B cell (primary cell): ENCODE results near the gene TMPRSS9. TPM values are rescaled to one million over a fixed set of nuclear protein-coding genes. Genes with fewer than 3 reads are reported as not detected.

ENCODE experiments used
- ATAC-seq: fragments of 200-7000 bp; cut with Tn5 transposase; one replicate; pipeline ENCODE4 v1.10.0; 2021; ENCODE audit warnings: low read depth, mild to moderate bottlenecking, moderate number of reproducible peaks, moderate library complexity
- CTCF ChIA-PET: fragments of 350-600 bp; sonication (Branson Sonifier 250); formaldehyde crosslinking; loops from one replicate; lab custom pipeline; 2021; ENCODE audit warnings: antibody characterized with exemption, inconsistent platforms; lab: Charles Lee
- POLR2A ChIA-PET: fragments of 350-600 bp; sonication (Branson Sonifier 250); formaldehyde crosslinking; loops from one replicate; lab custom pipeline; 2021; ENCODE audit warnings: antibody characterized with exemption; lab: Charles Lee
- DNase-seq: peaks from one replicate; pipeline ENCODE4 v3.0.0; 2013
- H2AFZ ChIP-seq: 2 replicates; pipeline ENCODE4 v1.6.1; 2012; ENCODE audit warnings: mild to moderate bottlenecking, low read depth, low read length; ENCODE audit not compliant: insufficient read depth, poor library complexity, severe bottlenecking
- H3K27ac ChIP-seq, 2 donors: 1 replicate in 1 of 2; 2 replicates in 1 of 2; pipeline ENCODE4 v1.5.1; 2012 to 2013; ENCODE audit warnings: low read length in 2 of 2, mild to moderate bottlenecking in 2 of 2, moderate library complexity in 1 of 2
- H3K27me3 ChIP-seq, 4 experiments: fragments of 200-600 bp in 1 of 4; sonication (generic) in 1 of 4; replicated peaks in 1 of 4; 1 replicate in 2 of 4; 2 replicates in 2 of 4; pipeline versions ENCODE4 v1.6.1 to v1.7.0; 2013 to 2016; ENCODE audit warnings: low read length in 3 of 4, mild to moderate bottlenecking in 2 of 4, mixed read lengths in 1 of 4, moderate library complexity in 1 of 4; ENCODE audit not compliant: insufficient read depth in 4 of 4, control insufficient read depth in 3 of 4; ENCODE audit errors: control extremely low read depth in 1 of 4
- H3K36me3 ChIP-seq, 2 experiments: replicated peaks in 1 of 2; 1 replicate in 1 of 2; 2 replicates in 1 of 2; pipeline versions ENCODE4 v1.6.1 to v1.7.1; 2013; ENCODE audit warnings: low read length in 1 of 2; ENCODE audit not compliant: insufficient read depth in 2 of 2, control insufficient read depth in 1 of 2; ENCODE audit errors: control extremely low read depth in 1 of 2, extremely low read depth in 1 of 2
- H3K4me1 ChIP-seq, 2 donors: fragments of 200-600 bp in 1 of 2; sonication (generic) in 1 of 2; 1 replicate in 1 of 2; 2 replicates in 1 of 2; pipeline versions ENCODE4 v1.5.1 to v1.6.1; 2013 to 2017; ENCODE audit warnings: low read length in 2 of 2; ENCODE audit not compliant: control insufficient read depth in 2 of 2, insufficient read depth in 2 of 2
- H3K4me2 ChIP-seq: replicated peaks from 2 replicates; pipeline ENCODE3; 2012; ENCODE audit warnings: mild to moderate bottlenecking, low read depth, low read length; ENCODE audit not compliant: poor library complexity, severe bottlenecking
- H3K4me3 ChIP-seq, 5 experiments: fragments of 200-600 bp in 1 of 5; sonication (generic) in 1 of 5; 1 replicate in 3 of 5; 2 replicates in 2 of 5; pipeline versions ENCODE4 v1.5.1 to v1.7.0; 2011 to 2016; ENCODE audit warnings: low read length in 4 of 5, mild to moderate bottlenecking in 4 of 5, low read depth in 2 of 5, control low read depth in 1 of 5, moderate library complexity in 1 of 5; ENCODE audit not compliant: insufficient read depth in 1 of 5; ENCODE audit errors: control extremely low read depth in 1 of 5, extremely low read depth in 1 of 5
- H3K79me2 ChIP-seq: fragments of 200-600 bp; sonication (generic); one replicate; pipeline ENCODE4 v1.6.0; 2016; ENCODE audit warnings: low read length; ENCODE audit not compliant: control insufficient read depth, insufficient read depth
- H3K9ac ChIP-seq: fragments of 200-600 bp; sonication (generic); 2 replicates; pipeline ENCODE4 v1.6.1; 2017; ENCODE audit warnings: mild to moderate bottlenecking, low read length, moderate library complexity
- H3K9me3 ChIP-seq, 3 donors: one replicate each; pipeline versions ENCODE4 v1.6.1 to v1.7.1; 2013; ENCODE audit warnings: low read length in 2 of 3; ENCODE audit not compliant: control insufficient read depth in 2 of 3, insufficient read depth in 1 of 3; ENCODE audit errors: control extremely low read depth in 1 of 3
- H4K20me1 ChIP-seq: 2 replicates; pipeline ENCODE4 v1.6.0; 2012; ENCODE audit warnings: mild to moderate bottlenecking, low read length; ENCODE audit not compliant: insufficient read depth, control insufficient read depth, poor library complexity, severe bottlenecking
- H3K27ac Mint-ChIP-seq: one replicate; pipeline ENCODE4 v1.8.0; 2021; ENCODE audit warnings: mixed read lengths
- H3K27me3 Mint-ChIP-seq: one replicate; pipeline ENCODE4 v1.8.0; 2021; ENCODE audit warnings: mixed read lengths
- H3K4me1 Mint-ChIP-seq: one replicate; pipeline ENCODE4 v1.8.0; 2021; ENCODE audit warnings: mixed read lengths
- H3K4me3 Mint-ChIP-seq: one replicate; pipeline ENCODE4 v1.8.0; 2021; ENCODE audit warnings: mixed read lengths
- H3K9me3 Mint-ChIP-seq: one replicate; pipeline ENCODE4 v1.8.0; 2022; ENCODE audit warnings: mixed read lengths; ENCODE audit not compliant: insufficient read depth
- EZH2 ChIP-seq: IDR thresholded peaks from 2 replicates; pipeline ENCODE4 v1.6.1; 2012; ENCODE audit warnings: borderline replicate concordance, low read depth, mild to moderate bottlenecking, moderate library complexity, low read length; ENCODE audit not compliant: insufficient read depth, poor library complexity, severe bottlenecking
- WGBS: methylation state at CpG from one replicate; pipeline ENCODE4 v1.1.5; 2013; ENCODE audit warnings: missing lambda C conversion rate; ENCODE audit not compliant: insufficient coverage; 5-methylcytosine and 5-hydroxymethylcytosine counted together
- intact Hi-C: fragments of 100-400 bp; cut with micrococcal nuclease; formaldehyde crosslinking; loops from one replicate; pipeline ENCODE4 v1.10.0; 2022
- polyA plus RNA-seq: library from polyadenylated mRNA; depleted of rRNA; stranded (reverse); fragments of >200 nt; gene quantifications from 2 replicates; pipeline ENCODE4 v1.2.3, GENCODE V29; 2012
- total RNA-seq, 2 donors: library from RNA; stranded (reverse); fragments of 120-200 nt in 1 of 2; gene quantifications; 1 replicate in 1 of 2; 2 replicates in 1 of 2; pipeline versions ENCODE4 v1.2.3 to v1.2.4, GENCODE V29; 2013 to 2022
- TF ChIP-seq, protein P1 (sequence below): fragments of 200-600 bp; IDR thresholded peaks from one replicate; pipeline ENCODE4 v1.8.0; 2022; ENCODE audit warnings: antibody characterized with exemption, mild to moderate bottlenecking

The TMPRSS9 gene
- total and polyA plus RNA-seq, 2 donors (not counting 1 experiment from before 2014, with no cell fraction given): not detected

DNA sequence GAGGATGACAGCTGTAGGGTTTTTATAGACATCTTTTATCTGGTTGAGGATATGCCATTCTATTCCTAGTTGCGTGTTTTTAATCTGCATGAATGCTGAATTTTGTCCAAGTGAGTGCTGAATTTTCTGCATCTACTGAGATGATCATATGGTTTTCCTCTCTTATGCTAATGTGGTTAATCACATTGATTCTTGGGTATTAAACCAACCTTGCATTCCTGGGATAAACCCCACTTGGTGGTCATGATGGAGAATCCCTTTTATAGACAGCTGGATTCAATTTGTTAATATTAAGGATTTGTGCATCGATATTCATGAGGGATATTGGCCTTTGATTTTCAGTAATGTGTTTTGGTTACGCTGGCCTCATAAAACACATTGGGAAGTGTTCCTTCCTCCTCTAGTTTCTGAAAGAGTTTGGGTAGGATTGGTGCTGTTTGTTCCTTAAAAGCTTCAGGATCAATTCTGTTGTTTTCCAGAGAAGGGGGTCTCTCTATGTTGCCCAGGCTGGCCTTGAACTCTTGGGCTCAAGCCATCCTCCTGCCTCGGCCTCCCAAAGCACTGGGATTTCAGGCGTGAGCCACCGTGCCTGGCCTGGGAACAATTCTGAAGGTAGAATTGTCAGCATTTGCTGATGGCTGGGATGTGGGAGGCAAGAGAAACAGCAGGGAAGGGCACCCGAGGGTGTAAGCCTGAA lies 44.8 kb upstream of the TMPRSS9 start:
- Histone ChIP-seq H3K27ac (peak overlapping the region; percentile 62 to 75), H3K9me3 (peaks cover 3 to 20% (median 8%) of the 10 kb centered on the region in 3 donors), H3K79me2 (peaks cover 3% of the 10 kb centered on the region), H3K4me1 (peaks cover 46 to 55% of the 10 kb centered on the region in 2 donors), H3K36me3 (no peaks in the 10 kb centered on the region), H3K4me3 (no peak overlapping the region), H3K27me3 (peaks cover 0 to 12% (median 4%) of the 10 kb centered on the region in 4 experiments), H2AFZ (peak overlapping the region; percentile 60), H3K9ac (peak overlapping the region; percentile 31), H3K4me2 (peak overlapping the region; percentile 63), H4K20me1 (no peaks in the 10 kb centered on the region)
- POLR2A ChIA-PET: interaction anchor here (0.6 to 5.0 kb wide), 14 partner anchors 9 to 410 kb away, joined by 3 to 35 read pairs (median 6); partner anchors contain the start of genes LSM7 and SPPL2B
- ATAC-seq: no peak
- Mint-ChIP-seq H3K4me1 (peaks cover 51% of the 10 kb centered on the region), H3K9me3 (peaks cover 3% of the 10 kb centered on the region), H3K27ac (peak overlapping the region; percentile 93), H3K27me3 (no peaks in the 10 kb centered on the region), H3K4me3 (peak overlapping the region; percentile 74)
- WGBS: 77% methylated on average over 4 of the region's 7 CpGs
- DNase-seq: no peak
- intact Hi-C loops: loop anchor here (5.0 to 10.0 kb wide), 2 partner anchors 38 to 160 kb away; partner anchors contain the start of gene AP3D1
- CTCF ChIA-PET: interaction anchor here (0.7 to 2.9 kb wide), 22 partner anchors 9 to 379 kb away, joined by 3 to 43 read pairs (median 5); partner anchors contain the start of genes AP3D1, LSM7, PLEKHJ1 and SF3A2
- TF ChIP-seq EZH2: no peak
- TF ChIP-seq, protein P1, sequence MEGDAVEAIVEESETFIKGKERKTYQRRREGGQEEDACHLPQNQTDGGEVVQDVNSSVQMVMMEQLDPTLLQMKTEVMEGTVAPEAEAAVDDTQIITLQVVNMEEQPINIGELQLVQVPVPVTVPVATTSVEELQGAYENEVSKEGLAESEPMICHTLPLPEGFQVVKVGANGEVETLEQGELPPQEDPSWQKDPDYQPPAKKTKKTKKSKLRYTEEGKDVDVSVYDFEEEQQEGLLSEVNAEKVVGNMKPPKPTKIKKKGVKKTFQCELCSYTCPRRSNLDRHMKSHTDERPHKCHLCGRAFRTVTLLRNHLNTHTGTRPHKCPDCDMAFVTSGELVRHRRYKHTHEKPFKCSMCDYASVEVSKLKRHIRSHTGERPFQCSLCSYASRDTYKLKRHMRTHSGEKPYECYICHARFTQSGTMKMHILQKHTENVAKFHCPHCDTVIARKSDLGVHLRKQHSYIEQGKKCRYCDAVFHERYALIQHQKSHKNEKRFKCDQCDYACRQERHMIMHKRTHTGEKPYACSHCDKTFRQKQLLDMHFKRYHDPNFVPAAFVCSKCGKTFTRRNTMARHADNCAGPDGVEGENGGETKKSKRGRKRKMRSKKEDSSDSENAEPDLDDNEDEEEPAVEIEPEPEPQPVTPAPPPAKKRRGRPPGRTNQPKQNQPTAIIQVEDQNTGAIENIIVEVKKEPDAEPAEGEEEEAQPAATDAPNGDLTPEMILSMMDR: no peak
